IMR-90 (cell line): ENCODE data around the gene LRRC8B. TPM values are rescaled to one million over a fixed set of nuclear protein-coding genes. Genes with fewer than 3 reads are reported as not detected.

Experiments
- ATAC-seq: fragments of 200-7000 bp; cut with Tn5 transposase; 2 replicates; pipeline ENCODE4 v1.9.1; 2020; ENCODE audit warnings: low read depth, mild to moderate bottlenecking, moderate library complexity
- BruUV-seq: library from RNA; stranded (reverse); fragments of 400-500 nt; replicated peaks from 2 replicates; lab custom pipeline; 2021; lab: Mats Ljungman, UMichigan
- CTCF ChIA-PET: fragments of 300-600 bp; formaldehyde crosslinking; extraction: SDS; loops from one replicate; lab custom pipeline; 2021; ENCODE audit warnings: antibody characterized with exemption; lab: Yijun Ruan, JAX
- POLR2A ChIA-PET: fragments of 300-600 bp; sonication (Branson Sonifier 250); formaldehyde crosslinking; loops from one replicate; lab custom pipeline; 2022; ENCODE audit warnings: antibody characterized with exemption; ENCODE audit not compliant: unreplicated experiment; lab: Charles Lee
- DNase-seq: peaks from one replicate; pipeline ENCODE4 v3.0.0; 2013
- H2AFZ ChIP-seq: replicated peaks from 2 replicates; pipeline ENCODE3; 2013; ENCODE audit warnings: low read length, mild to moderate bottlenecking; ENCODE audit not compliant: poor library complexity
- H2AK5ac ChIP-seq: 2 replicates; pipeline ENCODE4 v1.6.1; 2013; ENCODE audit warnings: low read depth, low read length, inconsistent platforms
- H2AK9ac ChIP-seq: replicated peaks from 2 replicates; pipeline ENCODE3; 2013; ENCODE audit warnings: mild to moderate bottlenecking, low read depth, low read length, moderate library complexity; ENCODE audit not compliant: poor library complexity
- H2BK120ac ChIP-seq: 2 replicates; pipeline ENCODE4 v1.6.1; 2013; ENCODE audit warnings: low read depth, low read length, inconsistent platforms
- H2BK15ac ChIP-seq: 3 replicates; pipeline ENCODE4 v1.6.1; 2013; ENCODE audit warnings: low read depth, low read length, inconsistent platforms
- H2BK20ac ChIP-seq: 2 replicates; pipeline ENCODE4 v1.6.1; 2013; ENCODE audit warnings: low read depth, mild to moderate bottlenecking, inconsistent platforms, low read length, moderate library complexity
- H2BK5ac ChIP-seq: 2 replicates; pipeline ENCODE4 v1.6.1; 2013; ENCODE audit warnings: mild to moderate bottlenecking, low read depth, low read length, inconsistent platforms; ENCODE audit not compliant: poor library complexity, severe bottlenecking
- H3K14ac ChIP-seq: replicated peaks from 2 replicates; pipeline ENCODE4 v1.6.1; 2013; ENCODE audit warnings: low read depth, low read length, inconsistent platforms
- H3K18ac ChIP-seq: 2 replicates; pipeline ENCODE4 v1.6.1; 2013; ENCODE audit warnings: low read depth, low read length, control low read depth
- H3K23ac ChIP-seq: 2 replicates; pipeline ENCODE4 v1.6.1; 2013; ENCODE audit warnings: low read depth, low read length, inconsistent platforms
- H3K27ac ChIP-seq: 2 replicates; pipeline ENCODE4 v1.5.1; 2013; ENCODE audit warnings: mild to moderate bottlenecking, control low read depth, low read length; ENCODE audit not compliant: insufficient read depth
- H3K27me3 ChIP-seq: 2 replicates; pipeline ENCODE4 v1.6.1; 2013; ENCODE audit warnings: low read length; ENCODE audit not compliant: control insufficient read depth, insufficient read depth
- H3K36me3 ChIP-seq: 2 replicates; pipeline ENCODE4 v1.6.1; 2013; ENCODE audit warnings: low read length, mixed read lengths; ENCODE audit not compliant: control insufficient read depth, insufficient read depth
- H3K4ac ChIP-seq: 2 replicates; pipeline ENCODE4 v1.6.1; 2013; ENCODE audit warnings: low read depth, low read length, inconsistent platforms
- H3K4me1 ChIP-seq: 2 replicates; pipeline ENCODE4 v1.6.1; 2013; ENCODE audit warnings: low read length, mixed read lengths; ENCODE audit not compliant: control insufficient read depth, insufficient read depth
- H3K4me2 ChIP-seq: 2 replicates; pipeline ENCODE4 v1.6.1; 2013; ENCODE audit warnings: low read depth, mild to moderate bottlenecking, control low read depth, low read length, moderate library complexity
- H3K4me3 ChIP-seq: 2 replicates; pipeline ENCODE4 v1.5.1; 2013; ENCODE audit warnings: low read depth, mild to moderate bottlenecking, control low read depth, low read length, moderate library complexity; ENCODE audit not compliant: insufficient read depth
- H3K56ac ChIP-seq: 2 replicates; pipeline ENCODE4 v1.6.1; 2013; ENCODE audit warnings: low read length, inconsistent platforms; ENCODE audit not compliant: insufficient read depth; ENCODE audit errors: extremely low read depth
- H3K79me1 ChIP-seq, 2 experiments: 2 replicates each; pipeline ENCODE4 v1.6.1; 2013; ENCODE audit warnings: low read length in 2 of 2, inconsistent platforms in 1 of 2, low read depth in 1 of 2
- H3K9ac ChIP-seq: 2 replicates; pipeline ENCODE4 v1.6.1; 2013; ENCODE audit warnings: low read depth, low read length, control low read depth
- H3K9me1 ChIP-seq: 2 replicates; pipeline ENCODE4 v1.6.1; 2013; ENCODE audit warnings: low read length, inconsistent platforms; ENCODE audit not compliant: insufficient read depth
- H3K9me3 ChIP-seq: 2 replicates; pipeline ENCODE4 v1.6.1; 2013; ENCODE audit warnings: low read length; ENCODE audit not compliant: control insufficient read depth, insufficient read depth
- H4K20me1 ChIP-seq: 2 replicates; pipeline ENCODE4 v1.6.1; 2013; ENCODE audit warnings: low read length, inconsistent platforms; ENCODE audit not compliant: insufficient read depth
- H4K5ac ChIP-seq: 2 replicates; pipeline ENCODE4 v1.6.1; 2013; ENCODE audit warnings: mild to moderate bottlenecking, low read depth, low read length, control low read depth
- H4K8ac ChIP-seq, 2 experiments: 2 replicates each; pipeline ENCODE4 v1.6.1; 2013; ENCODE audit warnings: low read depth in 2 of 2, low read length in 2 of 2, control low read depth in 1 of 2, inconsistent platforms in 1 of 2
- H4K91ac ChIP-seq: 2 replicates; pipeline ENCODE4 v1.6.1; 2013; ENCODE audit warnings: low read depth, low read length, inconsistent platforms; ENCODE audit not compliant: insufficient read depth
- CEBPB ChIP-seq: IDR thresholded peaks from 2 replicates; pipeline ENCODE4 v1.6.1; 2012; ENCODE audit warnings: low read depth, low read length, improper control_type of control experiment
- CHD1 ChIP-seq: IDR thresholded peaks from 2 replicates; pipeline ENCODE4 v1.6.1; 2012; ENCODE audit warnings: low read depth, low read length, improper control_type of control experiment
- MXI1 ChIP-seq: IDR thresholded peaks from 2 replicates; pipeline ENCODE4 v1.6.1; 2012; ENCODE audit warnings: low read depth, mild to moderate bottlenecking, low read length, moderate library complexity, borderline replicate concordance
- POLR2A ChIP-seq: IDR thresholded peaks from 2 replicates; pipeline ENCODE4 v1.6.1; 2012; ENCODE audit warnings: mild to moderate bottlenecking, low read depth, low read length
- WGBS, 2 experiments: methylation state at CpG; one replicate each; pipeline versions ENCODE4 v1.1.5 to v1.1.7; 2013; ENCODE audit warnings: missing lambda C conversion rate in 2 of 2; ENCODE audit not compliant: insufficient read length in 1 of 2; ENCODE audit errors: extremely low coverage in 2 of 2; 5-methylcytosine and 5-hydroxymethylcytosine counted together
- dilution Hi-C: fragments of 300-500 bp; cut with HindIII; formaldehyde crosslinking; loops from one replicate; pipeline ENCODE4 v1.14.3; 2018; ENCODE audit warnings: low sequenced_read_pairs; ENCODE audit not compliant: unreplicated experiment
- in situ Hi-C: fragments of 300-500 bp; cut with MboI; formaldehyde crosslinking; loops from 3 replicates; pipeline ENCODE4 v1.14.3; 2019; ENCODE audit warnings: low sequenced_read_pairs, inconsistent platforms, mixed read lengths
- intact Hi-C: fragments of 100-400 bp; cut with micrococcal nuclease; formaldehyde crosslinking; loops from 2 replicates; pipeline ENCODE4 v1.10.0; 2022
- polyA plus RNA-seq, 3 experiments: library from polyadenylated mRNA; depleted of rRNA; stranded (reverse); fragments of >200 nt; gene quantifications; 2 replicates each; pipeline ENCODE4 v1.2.3, GENCODE V29; 2012; ENCODE audit warnings: low replicate concordance in 1 of 3
- total RNA-seq: library from RNA; depleted of rRNA; stranded (reverse); fragments of >200 nt; gene quantifications from 2 replicates; pipeline ENCODE4 v1.2.3, GENCODE V29; 2012
- TF ChIP-seq, protein P1 (sequence below): fragments of 150-350 bp; IDR thresholded peaks from 2 replicates; pipeline ENCODE4 v1.6.1; 2017; ENCODE audit warnings: mild to moderate bottlenecking, antibody characterized with exemption, low read length, low read depth

Gene LRRC8B
- total and polyA plus RNA-seq, 2 of the 4 experiments (the other 2 are of a cell fraction): 0.74 to 1.8 TPM

- Histone ChIP-seq H3K9me1 (no peaks in the 10 kb centered on the region), H3K9ac (no peak overlapping the region), H3K14ac (no peak overlapping the region), H4K5ac (no peak overlapping the region), H2AK5ac (no peak overlapping the region), H3K23ac (no peak overlapping the region), H3K18ac (no peak overlapping the region), H3K56ac (no peak overlapping the region), H2AK9ac (no peak overlapping the region), H2BK120ac (no peak overlapping the region), H3K4me2 (no peak overlapping the region), H2BK5ac (no peak overlapping the region), H3K27ac (no peak overlapping the region), H2BK20ac (no peak overlapping the region), H2BK15ac (no peak overlapping the region), H4K20me1 (no peaks in the 10 kb centered on the region), H3K4me3 (no peak overlapping the region), H3K4ac (no peak overlapping the region), H4K8ac (no peak overlapping the region), H3K27me3 (no peaks in the 10 kb centered on the region), H4K91ac (no peak overlapping the region), H3K36me3 (no peaks in the 10 kb centered on the region), H3K9me3 (no peaks in the 10 kb centered on the region), H3K4me1 (no peaks in the 10 kb centered on the region), H3K79me1 (no peaks in the 10 kb centered on the region), H2AFZ (no peak overlapping the region)
- ATAC-seq (no peak), DNase-seq (peak; percentile 27)
- 20% methylated on average over 1 of the region's 2 CpGs; no CpG with 5 or more reads in 1 of the 2 experiments for WGBS, 2 experiments
- ChIA-PET CTCF (no interaction called here), POLR2A (no interaction called here)
- TF ChIP-seq MXI1: no peak
- TF ChIP-seq, protein P1, sequence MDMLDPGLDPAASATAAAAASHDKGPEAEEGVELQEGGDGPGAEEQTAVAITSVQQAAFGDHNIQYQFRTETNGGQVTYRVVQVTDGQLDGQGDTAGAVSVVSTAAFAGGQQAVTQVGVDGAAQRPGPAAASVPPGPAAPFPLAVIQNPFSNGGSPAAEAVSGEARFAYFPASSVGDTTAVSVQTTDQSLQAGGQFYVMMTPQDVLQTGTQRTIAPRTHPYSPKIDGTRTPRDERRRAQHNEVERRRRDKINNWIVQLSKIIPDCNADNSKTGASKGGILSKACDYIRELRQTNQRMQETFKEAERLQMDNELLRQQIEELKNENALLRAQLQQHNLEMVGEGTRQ: no peak
- TF ChIP-seq POLR2A: no peak
- TF ChIP-seq CEBPB: no peak
- TF ChIP-seq CHD1: no peak
- BruUV-seq: no TSS peak
- in situ Hi-C loops: no loop called here
- dilution Hi-C loops: no loop called here
- intact Hi-C loops: no loop called here
Observed at GRCh38 chr1:89547563-89548116, 23.0 kb downstream of the LRRC8B start.
